Left ventricle myocardium inferior (tissue), 1 donor: ENCODE measurements around the gene LIMCH1. TPM values are rescaled to one million over a fixed set of nuclear protein-coding genes. Genes with fewer than 3 reads are reported as not detected.

Source experiments
- DNase-seq: peaks from one replicate; pipeline ENCODE4 v3.0.0-alpha.2; 2020
- H3K27ac ChIP-seq: fragments of 200-600 bp; replicated peaks from 2 replicates; pipeline ENCODE4 v1.8.0; 2021
- H3K27me3 ChIP-seq: fragments of 200-600 bp; 2 replicates; pipeline ENCODE4 v1.8.0; 2021; ENCODE audit warnings: low read depth
- H3K36me3 ChIP-seq: fragments of 200-600 bp; 2 replicates; pipeline ENCODE4 v1.8.0; 2021
- H3K4me1 ChIP-seq: fragments of 200-600 bp; 2 replicates; pipeline ENCODE4 v1.8.0; 2021
- H3K4me3 ChIP-seq: fragments of 200-600 bp; 2 replicates; pipeline ENCODE4 v1.8.0; 2021; ENCODE audit warnings: mild to moderate bottlenecking, moderate library complexity
- H3K9me3 ChIP-seq: fragments of 200-600 bp; replicated peaks from 2 replicates; pipeline ENCODE4 v1.8.0; 2021
- CTCF ChIP-seq: fragments of 200-600 bp; IDR thresholded peaks from 2 replicates; pipeline ENCODE4 v1.8.0; 2021; ENCODE audit warnings: antibody characterized with exemption, mild to moderate bottlenecking, borderline replicate concordance
- intact Hi-C: fragments of 100-400 bp; cut with micrococcal nuclease; formaldehyde crosslinking; loops from one replicate; pipeline ENCODE4 v1.11.0; 2022
- total RNA-seq: library from RNA; stranded (reverse); fragmentation: NEBNext Ultra II Directional; extraction: Animal tissue kit (Norgen Biotek cat#: 25700); gene quantifications from one replicate; pipeline ENCODE4 v1.2.1, GENCODE V29; 2021
- donor health status: DM: no; HTN: yes; CAD: no; lungs with severe emphysema.

LIMCH1 gene
- total RNA-seq, 1 donor from 2014 or later, result 382 TPM

GRCh38 chr4:41712425-41712824 lies 174.5 kb downstream of the LIMCH1 start:
- Histone ChIP-seq H3K4me3 (no peak overlapping the region), H3K27me3 (peaks cover 79% of the 10 kb centered on the region), H3K4me1 (no peaks in the 10 kb centered on the region), H3K9me3 (no peaks in the 10 kb centered on the region), H3K27ac (no peak overlapping the region), H3K36me3 (no peaks in the 10 kb centered on the region)
- DNase-seq, result no peak
- intact Hi-C loops, result no loop called here
- TF ChIP-seq CTCF, result no peak

- Histone ChIP-seq H3K36me3 (no peaks in the 10 kb centered on the region), H3K4me3 (no peak overlapping the region), H3K9me3 (no peaks in the 10 kb centered on the region), H3K27me3 (peaks cover 89% of the 10 kb centered on the region), H3K27ac (no peak overlapping the region), H3K4me1 (no peaks in the 10 kb centered on the region)
- DNase-seq, result no peak
- intact Hi-C loops, result no loop called here
- TF ChIP-seq CTCF, result no peak
Observed at GRCh38 chr4:41713768-41714167, 175.8 kb downstream of the LIMCH1 start.

GRCh38 chr4:41714364-41715000 lies 176.5 kb downstream of the LIMCH1 start:
- DNase-seq, result no peak
- Histone ChIP-seq H3K4me3 (no peak overlapping the region), H3K27ac (no peak overlapping the region), H3K9me3 (no peaks in the 10 kb centered on the region), H3K36me3 (no peaks in the 10 kb centered on the region), H3K4me1 (no peaks in the 10 kb centered on the region), H3K27me3 (peaks cover 93% of the 10 kb centered on the region)
- intact Hi-C loops, result no loop called here
- no peak for TF ChIP-seq CTCF

GRCh38 chr4:41715155-41715554 lies 177.2 kb downstream of the LIMCH1 start:
- no peaks in the 10 kb centered on the region for H3K9me3 ChIP-seq
- no peaks in the 10 kb centered on the region for H3K36me3 ChIP-seq
- H3K27me3 ChIP-seq, result peaks cover 93% of the 10 kb centered on the region
- H3K4me3 ChIP-seq, result no peak overlapping the region
- DNase-seq, result no peak
- no peak overlapping the region for H3K27ac ChIP-seq
- intact Hi-C loops, result no loop called here
- H3K4me1 ChIP-seq, result no peaks in the 10 kb centered on the region
- no peak for TF ChIP-seq CTCF

- Histone ChIP-seq H3K36me3 (no peaks in the 10 kb centered on the region), H3K9me3 (no peaks in the 10 kb centered on the region), H3K27me3 (peaks cover 96% of the 10 kb centered on the region), H3K4me3 (no peak overlapping the region), H3K27ac (no peak overlapping the region), H3K4me1 (no peaks in the 10 kb centered on the region)
- intact Hi-C loops, result no loop called here
- DNase-seq, result no peak
- no peak for TF ChIP-seq CTCF
Observed at GRCh38 chr4:41718907-41719306, 180.9 kb downstream of the LIMCH1 start.
